IMR-90 (cell line): Measurements from ENCODE around the gene TANK. TPM values are rescaled to one million over a fixed set of nuclear protein-coding genes. Genes with fewer than 3 reads are reported as not detected.

Source experiments
- ATAC-seq: fragments of 200-7000 bp; cut with Tn5 transposase; 2 replicates; pipeline ENCODE4 v1.9.1; 2020; ENCODE audit warnings: low read depth, mild to moderate bottlenecking, moderate library complexity
- BruUV-seq: library from RNA; stranded (reverse); fragments of 400-500 nt; replicated peaks from 2 replicates; lab custom pipeline; 2021; lab: Mats Ljungman, UMichigan
- CTCF ChIA-PET: fragments of 300-600 bp; formaldehyde crosslinking; extraction: SDS; loops from one replicate; lab custom pipeline; 2021; ENCODE audit warnings: antibody characterized with exemption; lab: Yijun Ruan, JAX
- POLR2A ChIA-PET: fragments of 300-600 bp; sonication (Branson Sonifier 250); formaldehyde crosslinking; loops from one replicate; lab custom pipeline; 2022; ENCODE audit warnings: antibody characterized with exemption; ENCODE audit not compliant: unreplicated experiment; lab: Charles Lee
- DNase-seq: peaks from one replicate; pipeline ENCODE4 v3.0.0; 2013
- H2AFZ ChIP-seq: replicated peaks from 2 replicates; pipeline ENCODE3; 2013; ENCODE audit warnings: low read length, mild to moderate bottlenecking; ENCODE audit not compliant: poor library complexity
- H2AK5ac ChIP-seq: 2 replicates; pipeline ENCODE4 v1.6.1; 2013; ENCODE audit warnings: low read depth, low read length, inconsistent platforms
- H2AK9ac ChIP-seq: replicated peaks from 2 replicates; pipeline ENCODE3; 2013; ENCODE audit warnings: mild to moderate bottlenecking, low read depth, low read length, moderate library complexity; ENCODE audit not compliant: poor library complexity
- H2BK120ac ChIP-seq: 2 replicates; pipeline ENCODE4 v1.6.1; 2013; ENCODE audit warnings: low read depth, low read length, inconsistent platforms
- H2BK15ac ChIP-seq: 3 replicates; pipeline ENCODE4 v1.6.1; 2013; ENCODE audit warnings: low read depth, low read length, inconsistent platforms
- H2BK20ac ChIP-seq: 2 replicates; pipeline ENCODE4 v1.6.1; 2013; ENCODE audit warnings: low read depth, mild to moderate bottlenecking, inconsistent platforms, low read length, moderate library complexity
- H2BK5ac ChIP-seq: 2 replicates; pipeline ENCODE4 v1.6.1; 2013; ENCODE audit warnings: mild to moderate bottlenecking, low read depth, low read length, inconsistent platforms; ENCODE audit not compliant: poor library complexity, severe bottlenecking
- H3K14ac ChIP-seq: replicated peaks from 2 replicates; pipeline ENCODE4 v1.6.1; 2013; ENCODE audit warnings: low read depth, low read length, inconsistent platforms
- H3K18ac ChIP-seq: 2 replicates; pipeline ENCODE4 v1.6.1; 2013; ENCODE audit warnings: low read depth, low read length, control low read depth
- H3K23ac ChIP-seq: 2 replicates; pipeline ENCODE4 v1.6.1; 2013; ENCODE audit warnings: low read depth, low read length, inconsistent platforms
- H3K27ac ChIP-seq: 2 replicates; pipeline ENCODE4 v1.5.1; 2013; ENCODE audit warnings: mild to moderate bottlenecking, control low read depth, low read length; ENCODE audit not compliant: insufficient read depth
- H3K27me3 ChIP-seq: 2 replicates; pipeline ENCODE4 v1.6.1; 2013; ENCODE audit warnings: low read length; ENCODE audit not compliant: control insufficient read depth, insufficient read depth
- H3K36me3 ChIP-seq: 2 replicates; pipeline ENCODE4 v1.6.1; 2013; ENCODE audit warnings: low read length, mixed read lengths; ENCODE audit not compliant: control insufficient read depth, insufficient read depth
- H3K4ac ChIP-seq: 2 replicates; pipeline ENCODE4 v1.6.1; 2013; ENCODE audit warnings: low read depth, low read length, inconsistent platforms
- H3K4me1 ChIP-seq: 2 replicates; pipeline ENCODE4 v1.6.1; 2013; ENCODE audit warnings: low read length, mixed read lengths; ENCODE audit not compliant: control insufficient read depth, insufficient read depth
- H3K4me2 ChIP-seq: 2 replicates; pipeline ENCODE4 v1.6.1; 2013; ENCODE audit warnings: low read depth, mild to moderate bottlenecking, control low read depth, low read length, moderate library complexity
- H3K4me3 ChIP-seq: 2 replicates; pipeline ENCODE4 v1.5.1; 2013; ENCODE audit warnings: low read depth, mild to moderate bottlenecking, control low read depth, low read length, moderate library complexity; ENCODE audit not compliant: insufficient read depth
- H3K56ac ChIP-seq: 2 replicates; pipeline ENCODE4 v1.6.1; 2013; ENCODE audit warnings: low read length, inconsistent platforms; ENCODE audit not compliant: insufficient read depth; ENCODE audit errors: extremely low read depth
- H3K79me1 ChIP-seq, 2 experiments: 2 replicates each; pipeline ENCODE4 v1.6.1; 2013; ENCODE audit warnings: low read length in 2 of 2, inconsistent platforms in 1 of 2, low read depth in 1 of 2
- H3K9ac ChIP-seq: 2 replicates; pipeline ENCODE4 v1.6.1; 2013; ENCODE audit warnings: low read depth, low read length, control low read depth
- H3K9me1 ChIP-seq: 2 replicates; pipeline ENCODE4 v1.6.1; 2013; ENCODE audit warnings: low read length, inconsistent platforms; ENCODE audit not compliant: insufficient read depth
- H3K9me3 ChIP-seq: 2 replicates; pipeline ENCODE4 v1.6.1; 2013; ENCODE audit warnings: low read length; ENCODE audit not compliant: control insufficient read depth, insufficient read depth
- H4K20me1 ChIP-seq: 2 replicates; pipeline ENCODE4 v1.6.1; 2013; ENCODE audit warnings: low read length, inconsistent platforms; ENCODE audit not compliant: insufficient read depth
- H4K5ac ChIP-seq: 2 replicates; pipeline ENCODE4 v1.6.1; 2013; ENCODE audit warnings: mild to moderate bottlenecking, low read depth, low read length, control low read depth
- H4K8ac ChIP-seq, 2 experiments: 2 replicates each; pipeline ENCODE4 v1.6.1; 2013; ENCODE audit warnings: low read depth in 2 of 2, low read length in 2 of 2, control low read depth in 1 of 2, inconsistent platforms in 1 of 2
- H4K91ac ChIP-seq: 2 replicates; pipeline ENCODE4 v1.6.1; 2013; ENCODE audit warnings: low read depth, low read length, inconsistent platforms; ENCODE audit not compliant: insufficient read depth
- BHLHE40 ChIP-seq: fragments of 150-350 bp; IDR thresholded peaks from 2 replicates; pipeline ENCODE4 v1.6.1; 2016; ENCODE audit warnings: mild to moderate bottlenecking, low read depth, low read length
- CHD1 ChIP-seq: IDR thresholded peaks from 2 replicates; pipeline ENCODE4 v1.6.1; 2012; ENCODE audit warnings: low read depth, low read length, improper control_type of control experiment
- FOS ChIP-seq: fragments of 150-350 bp; IDR thresholded peaks from 2 replicates; pipeline ENCODE4 v1.6.1; 2016; ENCODE audit warnings: low read depth, low read length
- MAFK ChIP-seq: IDR thresholded peaks from 2 replicates; pipeline ENCODE4 v1.6.1; 2012; ENCODE audit warnings: low read depth, low read length, improper control_type of control experiment
- MAZ ChIP-seq: IDR thresholded peaks from 2 replicates; pipeline ENCODE4 v1.6.1; 2012; ENCODE audit warnings: low read depth, mild to moderate bottlenecking, low read length, improper control_type of control experiment, moderate library complexity, borderline replicate concordance
- MXI1 ChIP-seq: IDR thresholded peaks from 2 replicates; pipeline ENCODE4 v1.6.1; 2012; ENCODE audit warnings: low read depth, mild to moderate bottlenecking, low read length, moderate library complexity, borderline replicate concordance
- NFE2L2 ChIP-seq: fragments of 150-350 bp; IDR thresholded peaks from 2 replicates; pipeline ENCODE4 v1.6.1; 2016; ENCODE audit warnings: low read depth, mild to moderate bottlenecking, low read length
- RAD21 ChIP-seq: IDR thresholded peaks from 2 replicates; pipeline ENCODE4 v1.6.1; 2012; ENCODE audit warnings: low read length, improper control_type of control experiment
- RCOR1 ChIP-seq: IDR thresholded peaks from 2 replicates; pipeline ENCODE4 v1.6.1; 2012; ENCODE audit warnings: mild to moderate bottlenecking, low read length, improper control_type of control experiment; ENCODE audit not compliant: insufficient replicate concordance
- RFX5 ChIP-seq: IDR thresholded peaks from 2 replicates; pipeline ENCODE4 v1.8.0; 2012; ENCODE audit warnings: low read depth, mild to moderate bottlenecking, low read length, moderate library complexity
- SMC3 ChIP-seq: fragments of 150-350 bp; IDR thresholded peaks from 2 replicates; pipeline ENCODE4 v1.6.1; 2016; ENCODE audit warnings: low read depth, mild to moderate bottlenecking, antibody characterized with exemption, low read length, moderate library complexity
- WGBS, 2 experiments: methylation state at CpG; one replicate each; pipeline versions ENCODE4 v1.1.5 to v1.1.7; 2013; ENCODE audit warnings: missing lambda C conversion rate in 2 of 2; ENCODE audit not compliant: insufficient read length in 1 of 2; ENCODE audit errors: extremely low coverage in 2 of 2; 5-methylcytosine and 5-hydroxymethylcytosine counted together
- dilution Hi-C: fragments of 300-500 bp; cut with HindIII; formaldehyde crosslinking; loops from one replicate; pipeline ENCODE4 v1.14.3; 2018; ENCODE audit warnings: low sequenced_read_pairs; ENCODE audit not compliant: unreplicated experiment
- in situ Hi-C: fragments of 300-500 bp; cut with MboI; formaldehyde crosslinking; loops from 3 replicates; pipeline ENCODE4 v1.14.3; 2019; ENCODE audit warnings: low sequenced_read_pairs, inconsistent platforms, mixed read lengths
- intact Hi-C: fragments of 100-400 bp; cut with micrococcal nuclease; formaldehyde crosslinking; loops from 2 replicates; pipeline ENCODE4 v1.10.0; 2022
- polyA plus RNA-seq, 3 experiments: library from polyadenylated mRNA; depleted of rRNA; stranded (reverse); fragments of >200 nt; gene quantifications; 2 replicates each; pipeline ENCODE4 v1.2.3, GENCODE V29; 2012; ENCODE audit warnings: low replicate concordance in 1 of 3
- total RNA-seq: library from RNA; depleted of rRNA; stranded (reverse); fragments of >200 nt; gene quantifications from 2 replicates; pipeline ENCODE4 v1.2.3, GENCODE V29; 2012
- TF ChIP-seq, protein P1 (sequence below): conservative IDR thresholded peaks from 2 replicates; pipeline ENCODE4 v1.5.1; 2012; ENCODE audit warnings: mild to moderate bottlenecking, low read depth, low read length, improper control_type of control experiment

TANK gene
- total and polyA plus RNA-seq, 2 of the 4 experiments (the other 2 are of a cell fraction) = 25.4 to 41.9 TPM

DNA sequence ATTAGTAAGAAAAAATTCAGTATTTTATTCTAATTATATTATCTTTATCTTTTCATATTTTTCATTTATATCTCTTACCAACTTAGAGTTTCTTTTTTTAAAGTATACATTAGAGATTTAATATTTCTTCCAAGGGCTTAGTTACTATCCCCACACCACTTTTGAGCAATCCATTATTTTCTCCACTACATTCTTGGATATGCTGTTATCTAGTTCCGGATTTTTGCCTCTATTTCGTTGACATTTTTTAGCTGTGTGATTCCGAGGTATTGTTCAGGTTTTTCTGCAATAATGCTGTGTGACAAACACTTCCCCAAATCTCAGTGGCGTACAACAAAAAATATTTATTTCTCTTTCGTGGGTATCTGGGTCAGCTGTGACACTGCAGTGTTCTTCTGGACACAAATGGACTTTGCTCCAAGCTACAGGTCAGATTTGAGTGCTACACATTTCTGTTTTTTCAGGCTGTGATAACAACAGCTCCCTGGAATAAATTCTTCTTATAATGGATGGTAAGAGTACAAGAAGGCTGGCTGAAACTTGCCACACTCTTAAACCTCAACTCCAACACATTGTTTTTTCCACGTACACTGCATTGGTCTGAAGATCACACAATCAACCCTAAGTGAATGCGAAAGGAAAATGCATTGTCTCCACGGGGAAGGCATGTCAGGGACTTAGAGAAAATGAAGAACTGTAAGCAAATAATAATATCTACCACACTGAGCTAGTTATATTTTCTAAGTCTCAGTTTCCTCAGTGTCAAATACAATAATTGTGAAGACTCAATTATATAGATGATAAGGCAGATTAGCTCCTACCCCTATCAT, 97.1 kb downstream of the TANK start (continued):
- no peak for TF ChIP-seq SMC3

DNA sequence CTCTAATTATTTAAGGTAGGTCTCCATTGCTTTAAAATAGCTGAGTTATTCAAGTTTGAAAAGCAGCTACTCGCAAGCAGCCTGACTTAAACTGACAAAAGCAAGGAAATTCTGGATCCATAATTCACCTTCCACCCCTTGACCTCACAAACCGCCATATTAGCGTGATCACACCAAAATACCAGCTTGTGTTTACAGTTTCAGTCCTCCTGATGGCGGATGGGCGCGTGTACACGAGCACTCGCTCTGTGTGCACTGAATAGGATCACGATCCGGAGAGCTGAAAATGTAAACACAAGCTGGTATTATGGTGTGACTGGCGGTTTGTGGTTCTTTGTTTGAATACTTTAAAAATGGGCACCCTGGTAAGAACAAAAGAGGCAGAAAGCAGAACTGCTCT, 105.6 kb downstream of the TANK start:
- DNase-seq (no peak), ATAC-seq (no peak)
- Histone ChIP-seq H2BK120ac (no peak overlapping the region), H2AFZ (no peak overlapping the region), H3K4ac (no peak overlapping the region), H3K27ac (no peak overlapping the region), H3K36me3 (no peaks in the 10 kb centered on the region), H3K4me1 (no peaks in the 10 kb centered on the region), H4K5ac (no peak overlapping the region), H3K14ac (no peak overlapping the region), H2AK9ac (no peak overlapping the region), H3K4me3 (no peak overlapping the region), H2BK5ac (no peak overlapping the region), H4K20me1 (no peaks in the 10 kb centered on the region), H4K91ac (no peak overlapping the region), H2AK5ac (no peak overlapping the region), H3K18ac (no peak overlapping the region), H3K56ac (no peak overlapping the region), H3K23ac (no peak overlapping the region), H2BK15ac (no peak overlapping the region), H3K27me3 (peaks cover 4% of the 10 kb centered on the region), H3K79me1 (no peaks in the 10 kb centered on the region), H4K8ac (no peak overlapping the region), H3K9me3 (no peaks in the 10 kb centered on the region), H3K4me2 (no peak overlapping the region), H2BK20ac (no peak overlapping the region), H3K9me1 (no peaks in the 10 kb centered on the region), H3K9ac (no peak overlapping the region)
- intact Hi-C loops = no loop called here
- TF ChIP-seq, protein P1, sequence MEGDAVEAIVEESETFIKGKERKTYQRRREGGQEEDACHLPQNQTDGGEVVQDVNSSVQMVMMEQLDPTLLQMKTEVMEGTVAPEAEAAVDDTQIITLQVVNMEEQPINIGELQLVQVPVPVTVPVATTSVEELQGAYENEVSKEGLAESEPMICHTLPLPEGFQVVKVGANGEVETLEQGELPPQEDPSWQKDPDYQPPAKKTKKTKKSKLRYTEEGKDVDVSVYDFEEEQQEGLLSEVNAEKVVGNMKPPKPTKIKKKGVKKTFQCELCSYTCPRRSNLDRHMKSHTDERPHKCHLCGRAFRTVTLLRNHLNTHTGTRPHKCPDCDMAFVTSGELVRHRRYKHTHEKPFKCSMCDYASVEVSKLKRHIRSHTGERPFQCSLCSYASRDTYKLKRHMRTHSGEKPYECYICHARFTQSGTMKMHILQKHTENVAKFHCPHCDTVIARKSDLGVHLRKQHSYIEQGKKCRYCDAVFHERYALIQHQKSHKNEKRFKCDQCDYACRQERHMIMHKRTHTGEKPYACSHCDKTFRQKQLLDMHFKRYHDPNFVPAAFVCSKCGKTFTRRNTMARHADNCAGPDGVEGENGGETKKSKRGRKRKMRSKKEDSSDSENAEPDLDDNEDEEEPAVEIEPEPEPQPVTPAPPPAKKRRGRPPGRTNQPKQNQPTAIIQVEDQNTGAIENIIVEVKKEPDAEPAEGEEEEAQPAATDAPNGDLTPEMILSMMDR = no peak
- no peak for TF ChIP-seq NFE2L2
- no peak for TF ChIP-seq CHD1
- no peak for TF ChIP-seq RCOR1
- TF ChIP-seq RAD21 = no peak
- TF ChIP-seq RFX5 = no peak
- no peak for TF ChIP-seq MAZ
- no peak for TF ChIP-seq MXI1
- TF ChIP-seq FOS = no peak
- TF ChIP-seq BHLHE40 = no peak
- no peak for TF ChIP-seq MAFK
- TF ChIP-seq SMC3 = no peak
- ChIA-PET CTCF (interaction anchor here (1.1 kb wide), 1 partner anchor 15 kb away, joined by 3 read pairs; no protein-coding TSS in a partner anchor), POLR2A (no interaction called here)
- dilution Hi-C loops = no loop called here
- BruUV-seq = no TSS peak
- 80% methylated on average over 6 of the region's 11 CpGs; no CpG with 5 or more reads in 1 of the 2 experiments for WGBS, 2 experiments
- in situ Hi-C loops = loop anchor here (25.0 kb wide), 1 partner anchor 671 kb away; no protein-coding TSS in a partner anchor
